Peyer's patch (tissue), 4 donors: ENCODE results near the gene EDDM3A. TPM values are rescaled to one million over a fixed set of nuclear protein-coding genes. Genes with fewer than 3 reads are reported as not detected.

Source experiments
- DNase-seq, 3 donors: peaks; one replicate each; pipeline ENCODE4 v3.0.0-alpha.2; 2017 to 2019
- H3K27ac ChIP-seq, 4 donors: fragments of 200-600 bp; sonication (generic); one replicate each; pipeline ENCODE4 v1.5.1; 2016 to 2019
- H3K27me3 ChIP-seq, 2 donors: fragments of 200-600 bp; sonication (generic); one replicate each; pipeline ENCODE4 v1.5.1; 2019
- H3K36me3 ChIP-seq, 3 donors: fragments of 200-600 bp; sonication (generic); one replicate each; pipeline ENCODE4 v1.5.1; 2016 to 2019
- H3K4me1 ChIP-seq, 4 donors: fragments of 200-600 bp; sonication (generic); one replicate each; pipeline ENCODE4 v1.5.1; 2016 to 2019
- H3K4me3 ChIP-seq, 4 donors: fragments of 200-600 bp; sonication (generic); 1 replicate in 3 of 4; 2 replicates in 1 of 4; pipeline ENCODE4 v1.5.1; 2016 to 2019; ENCODE audit warnings: mild to moderate bottlenecking in 1 of 4
- H3K9me3 ChIP-seq, 4 donors: fragments of 200-600 bp; sonication (generic); one replicate each; pipeline ENCODE4 v1.5.1; 2016 to 2019; ENCODE audit warnings: mild to moderate bottlenecking in 1 of 4
- POLR2A ChIP-seq, 2 donors: fragments of 450-650 bp; IDR thresholded peaks; one replicate each; pipeline ENCODE4 v1.5.1; 2017; ENCODE audit warnings: antibody characterized with exemption in 2 of 2, mild to moderate bottlenecking in 2 of 2, moderate library complexity in 2 of 2
- total RNA-seq, 4 donors: library from RNA; depleted of rRNA; stranded (reverse); fragments of >200 nt; gene quantifications; one replicate each; pipeline ENCODE4 v1.1.0, GENCODE V29; 2016
- TF ChIP-seq, protein P1 (sequence below), 6 experiments: fragments of 450-650 bp in 4 of 6; fragments of 200-600 bp in 2 of 6; sonication (generic) in 1 of 6; IDR thresholded peaks; one replicate each; pipeline ENCODE4 v1.5.1; 2017 to 2019; ENCODE audit warnings: antibody characterized with exemption in 6 of 6, mild to moderate bottlenecking in 3 of 6, moderate library complexity in 1 of 6

The EDDM3A gene
- total RNA-seq, 4 donors from 2014 or later, result not detected

- Histone ChIP-seq H3K27me3 (no peaks in the 10 kb centered on the region), H3K4me1 (no peaks in the 10 kb centered on the region), H3K27ac (no peak overlapping the region), H3K4me3 (no peak overlapping the region), H3K36me3 (no peaks in the 10 kb centered on the region), H3K9me3 (no peaks in the 10 kb centered on the region)
- no peak for TF ChIP-seq POLR2A (IDR thresholded peaks at IDR 0.05)
- TF ChIP-seq, protein P1, sequence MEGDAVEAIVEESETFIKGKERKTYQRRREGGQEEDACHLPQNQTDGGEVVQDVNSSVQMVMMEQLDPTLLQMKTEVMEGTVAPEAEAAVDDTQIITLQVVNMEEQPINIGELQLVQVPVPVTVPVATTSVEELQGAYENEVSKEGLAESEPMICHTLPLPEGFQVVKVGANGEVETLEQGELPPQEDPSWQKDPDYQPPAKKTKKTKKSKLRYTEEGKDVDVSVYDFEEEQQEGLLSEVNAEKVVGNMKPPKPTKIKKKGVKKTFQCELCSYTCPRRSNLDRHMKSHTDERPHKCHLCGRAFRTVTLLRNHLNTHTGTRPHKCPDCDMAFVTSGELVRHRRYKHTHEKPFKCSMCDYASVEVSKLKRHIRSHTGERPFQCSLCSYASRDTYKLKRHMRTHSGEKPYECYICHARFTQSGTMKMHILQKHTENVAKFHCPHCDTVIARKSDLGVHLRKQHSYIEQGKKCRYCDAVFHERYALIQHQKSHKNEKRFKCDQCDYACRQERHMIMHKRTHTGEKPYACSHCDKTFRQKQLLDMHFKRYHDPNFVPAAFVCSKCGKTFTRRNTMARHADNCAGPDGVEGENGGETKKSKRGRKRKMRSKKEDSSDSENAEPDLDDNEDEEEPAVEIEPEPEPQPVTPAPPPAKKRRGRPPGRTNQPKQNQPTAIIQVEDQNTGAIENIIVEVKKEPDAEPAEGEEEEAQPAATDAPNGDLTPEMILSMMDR (IDR thresholded peaks at IDR 0.05), result no peak
- DNase-seq, result no peak
Observed at GRCh38 chr14:20790464-20791116, 44.9 kb downstream of the EDDM3A start.

GRCh38 chr14:20791187-20791586 is 45.5 kb downstream of the EDDM3A start:
- Histone ChIP-seq H3K4me1 (no peaks in the 10 kb centered on the region), H3K9me3 (no peaks in the 10 kb centered on the region), H3K36me3 (no peaks in the 10 kb centered on the region), H3K27ac (no peak overlapping the region), H3K4me3 (no peak overlapping the region), H3K27me3 (no peaks in the 10 kb centered on the region)
- no peak for TF ChIP-seq POLR2A (IDR thresholded peaks at IDR 0.05)
- TF ChIP-seq, protein P1 (IDR thresholded peaks at IDR 0.05), result no peak
- no peak for DNase-seq

DNA sequence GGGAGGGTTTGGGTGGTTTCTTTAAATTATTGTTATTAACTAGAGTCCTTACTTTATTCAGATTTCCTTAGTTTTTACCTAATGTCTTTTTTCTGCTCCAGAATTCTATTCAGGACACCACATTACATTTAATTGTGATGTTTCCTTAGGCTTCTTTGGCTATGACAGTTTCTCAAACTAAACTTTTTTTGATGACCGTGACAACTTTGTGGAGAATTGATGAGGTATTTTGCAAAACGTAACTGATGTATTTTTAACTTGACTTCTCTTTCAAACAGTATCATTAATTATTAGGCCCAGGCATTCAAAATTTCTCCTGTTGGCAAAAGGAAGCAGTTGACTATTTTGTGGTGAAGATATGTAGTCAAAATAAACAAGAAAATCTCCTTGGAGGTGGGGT is 45.9 kb downstream of the EDDM3A start:
- TF ChIP-seq, protein P1 (IDR thresholded peaks at IDR 0.05), result no peak
- no peak for TF ChIP-seq POLR2A (IDR thresholded peaks at IDR 0.05)
- Histone ChIP-seq H3K36me3 (no peaks in the 10 kb centered on the region), H3K9me3 (no peaks in the 10 kb centered on the region), H3K27ac (no peak overlapping the region), H3K4me3 (no peak overlapping the region), H3K4me1 (no peaks in the 10 kb centered on the region), H3K27me3 (no peaks in the 10 kb centered on the region)
- DNase-seq, result no peak

- no peaks in the 10 kb centered on the region for H3K9me3 ChIP-seq
- no peaks in the 10 kb centered on the region for H3K36me3 ChIP-seq
- H3K4me3 ChIP-seq, result no peak overlapping the region
- no peak for TF ChIP-seq POLR2A (IDR thresholded peaks at IDR 0.05)
- TF ChIP-seq, protein P1 (IDR thresholded peaks at IDR 0.05), result no peak
- DNase-seq, result no peak
- no peaks in the 10 kb centered on the region for H3K4me1 ChIP-seq
- no peak overlapping the region for H3K27ac ChIP-seq
- H3K27me3 ChIP-seq, result no peaks in the 10 kb centered on the region
Observed at GRCh38 chr14:20792556-20792955, 46.9 kb downstream of the EDDM3A start.

DNA sequence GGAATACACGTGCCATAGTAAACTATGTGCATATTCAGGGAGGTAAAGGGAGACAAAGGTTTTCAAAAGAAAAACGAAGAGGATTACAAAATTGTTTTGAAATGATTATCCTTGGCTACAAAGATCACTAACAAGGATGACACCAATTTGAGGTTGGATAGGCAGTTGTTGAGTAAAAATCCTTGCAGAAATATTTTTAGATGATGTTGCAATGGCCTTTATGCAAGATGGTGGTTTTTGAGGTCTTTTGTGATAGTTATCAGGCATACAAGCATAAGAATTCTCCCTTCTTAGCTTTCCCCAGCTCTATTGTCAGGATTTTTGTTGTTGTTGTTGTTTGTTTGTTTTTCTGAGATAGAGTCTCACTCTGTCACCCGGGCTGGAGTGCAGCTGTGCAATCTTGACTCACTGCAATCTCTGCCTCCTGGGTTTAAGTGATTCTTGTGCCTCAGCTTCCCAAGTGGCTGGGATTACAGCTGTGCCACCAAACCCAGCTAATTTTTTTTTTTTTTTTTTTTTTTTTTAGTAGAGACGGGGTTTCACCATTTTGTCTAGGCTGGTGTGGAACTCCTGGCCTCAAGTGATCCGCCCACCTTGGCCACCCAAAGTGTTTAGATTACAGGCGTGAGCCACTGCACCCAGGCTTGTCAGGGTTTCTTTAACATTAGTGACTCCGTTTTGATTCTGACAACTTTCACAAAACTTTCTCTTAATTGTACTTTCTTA is 49.1 kb downstream of the EDDM3A start:
- TF ChIP-seq, protein P1 (IDR thresholded peaks at IDR 0.05), result no peak
- TF ChIP-seq POLR2A (IDR thresholded peaks at IDR 0.05), result no peak
- Histone ChIP-seq H3K9me3 (no peaks in the 10 kb centered on the region), H3K4me3 (no peak overlapping the region), H3K27ac (no peak overlapping the region), H3K27me3 (no peaks in the 10 kb centered on the region), H3K36me3 (no peaks in the 10 kb centered on the region), H3K4me1 (peaks cover 0 to 4% (median 1%) of the 10 kb centered on the region in 4 donors)
- no peak for DNase-seq
